Middle frontal gyrus (tissue), 1 donor: ENCODE results near the gene NCR3LG1.

Experiments used
- DNase-seq: peaks from one replicate; pipeline ENCODE4 v3.0.0-alpha.2; 2015; ENCODE audit warnings: low spot score; ENCODE audit errors: extremely low spot score

The NCR3LG1 gene

DNA sequence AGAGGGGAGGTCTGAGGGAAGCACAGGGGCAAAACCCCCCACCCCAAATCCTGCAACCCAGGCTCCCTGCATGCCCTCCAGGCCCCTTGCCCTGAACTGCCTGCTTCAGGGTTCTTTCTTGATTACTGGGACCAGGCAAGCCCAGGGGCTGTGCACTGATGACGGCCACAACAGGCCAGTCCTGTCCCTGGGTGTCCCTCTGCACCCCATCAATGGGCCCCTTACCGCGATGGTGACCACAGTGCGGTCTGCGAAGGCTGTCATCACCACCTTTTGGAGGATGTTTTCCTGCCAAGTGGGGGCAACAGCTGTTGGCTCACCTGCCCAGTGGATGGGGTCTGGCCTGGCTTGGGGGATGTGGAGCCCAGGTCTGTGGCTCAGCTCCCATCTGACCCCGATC, 41.9 kb downstream of the NCR3LG1 start:
- no peak for DNase-seq

- no peak for DNase-seq
These were observed 43.3 kb downstream of the NCR3LG1 start for GRCh38 chr11:17394743-17395390.

- DNase-seq, result no peak
These were observed 44.0 kb downstream of the NCR3LG1 start for GRCh38 chr11:17395554-17395961.

DNA sequence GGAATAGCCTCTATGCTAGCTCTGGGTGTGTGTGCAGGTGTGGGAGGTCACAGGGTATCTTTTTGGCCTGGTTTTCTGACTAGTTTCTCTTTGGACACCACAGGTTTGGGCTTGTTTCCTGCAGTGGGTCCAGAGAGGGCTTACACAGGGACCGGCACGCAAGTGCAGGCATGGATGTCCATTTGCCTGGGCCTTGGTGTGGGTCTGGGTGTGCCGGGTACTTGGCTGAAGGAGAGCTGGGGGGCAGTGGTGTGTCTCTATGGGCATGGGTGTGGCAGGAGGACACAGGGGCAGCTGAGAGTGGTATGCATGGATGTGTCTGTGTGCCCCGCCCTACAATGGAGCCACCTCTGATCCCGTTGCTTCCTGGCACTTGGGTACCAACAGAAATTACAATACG, 44.4 kb downstream of the NCR3LG1 start:
- no peak for DNase-seq

DNA sequence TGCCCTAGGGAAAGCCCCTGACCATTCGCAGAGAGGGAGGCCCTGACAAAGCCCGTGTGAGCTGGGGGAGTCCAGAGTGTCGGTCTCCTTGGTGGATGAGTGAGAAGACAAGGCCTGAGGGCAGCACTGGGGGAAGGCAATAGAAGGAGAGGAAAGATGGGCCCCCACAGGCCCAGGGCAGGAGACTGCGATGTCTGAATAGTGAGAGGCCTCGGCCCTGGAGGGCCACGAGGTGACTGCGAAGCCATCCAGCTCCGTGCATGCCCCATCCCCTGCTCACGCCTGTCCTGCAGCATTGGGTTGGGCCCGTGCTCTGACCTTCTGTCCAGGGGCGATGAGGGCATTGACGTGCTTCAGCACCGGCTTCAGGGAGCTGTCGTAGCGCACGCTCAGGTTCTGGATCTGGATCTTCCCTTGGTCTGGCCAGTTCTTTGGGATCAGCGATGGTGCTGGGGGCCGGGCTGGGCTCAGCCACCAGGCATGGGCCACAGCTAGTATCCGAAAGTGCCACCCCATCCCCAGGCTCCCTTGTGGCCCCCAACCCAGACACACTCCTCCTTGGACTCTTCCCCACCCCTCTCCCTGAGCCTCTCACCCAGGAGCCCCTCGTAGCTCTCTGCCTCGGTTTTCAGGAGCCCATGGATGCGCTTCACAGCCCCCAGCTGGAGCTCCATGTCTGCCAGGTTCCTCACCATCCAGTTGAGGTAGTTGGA, 45.2 kb downstream of the NCR3LG1 start:
- DNase-seq, result no peak

GRCh38 chr11:17397311-17398002, 45.9 kb downstream of the NCR3LG1 start:
- DNase-seq, result no peak

DNA sequence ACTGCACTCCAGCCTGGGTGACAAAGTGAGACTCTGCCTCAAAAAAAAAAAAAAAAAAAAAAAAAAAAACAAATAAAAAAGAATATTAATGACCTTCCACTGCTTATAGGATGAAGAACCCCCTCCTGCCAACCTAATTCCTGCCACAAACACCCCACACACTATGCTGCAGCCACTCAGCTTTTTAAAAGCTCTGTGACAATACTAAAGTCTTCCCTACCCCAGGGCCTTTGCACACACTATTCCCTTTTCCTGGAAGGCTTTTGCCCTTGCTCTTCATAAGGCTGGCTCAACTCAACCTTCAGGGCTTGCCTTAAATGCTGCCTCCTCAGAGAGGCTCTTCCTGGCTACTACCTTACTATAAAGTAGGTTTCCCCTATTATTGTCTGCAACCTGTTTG, 47.6 kb downstream of the NCR3LG1 start:
- DNase-seq, result no peak

DNA sequence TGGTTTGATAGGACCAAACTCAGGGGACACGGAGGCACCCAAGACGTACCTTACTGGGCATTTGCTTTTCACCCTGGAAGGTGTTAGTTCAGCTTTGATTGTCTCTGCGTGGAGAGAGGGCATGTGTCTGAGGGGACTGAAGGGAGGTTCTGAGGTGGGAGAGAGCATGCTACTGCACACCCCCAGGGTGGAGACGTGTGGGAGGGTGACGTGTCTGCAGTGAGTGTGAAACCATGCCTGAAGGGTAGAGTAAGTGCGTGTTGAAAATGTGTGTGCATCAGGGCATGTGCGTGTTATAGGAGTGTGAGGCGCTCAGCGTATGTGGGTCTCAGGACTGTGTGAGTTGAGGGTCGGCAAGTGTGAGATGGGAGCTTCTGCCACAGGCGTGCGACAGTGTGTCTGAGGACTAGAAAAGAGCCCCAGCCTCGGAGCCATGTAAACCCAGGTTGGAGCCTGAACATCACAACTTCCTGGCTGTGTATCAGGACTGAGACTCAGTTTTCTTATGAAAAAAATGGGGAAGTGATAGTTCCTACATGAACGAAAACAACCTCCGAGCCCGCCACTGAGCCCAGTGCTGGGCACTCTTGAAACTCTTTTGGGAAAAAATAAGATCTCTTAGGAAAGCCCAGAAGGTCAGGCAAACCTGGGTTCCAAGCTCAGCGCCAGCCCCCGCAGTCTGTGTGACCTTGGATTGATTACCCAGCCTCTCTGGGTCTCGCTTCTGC, 48.6 kb downstream of the NCR3LG1 start:
- DNase-seq, result no peak

DNA sequence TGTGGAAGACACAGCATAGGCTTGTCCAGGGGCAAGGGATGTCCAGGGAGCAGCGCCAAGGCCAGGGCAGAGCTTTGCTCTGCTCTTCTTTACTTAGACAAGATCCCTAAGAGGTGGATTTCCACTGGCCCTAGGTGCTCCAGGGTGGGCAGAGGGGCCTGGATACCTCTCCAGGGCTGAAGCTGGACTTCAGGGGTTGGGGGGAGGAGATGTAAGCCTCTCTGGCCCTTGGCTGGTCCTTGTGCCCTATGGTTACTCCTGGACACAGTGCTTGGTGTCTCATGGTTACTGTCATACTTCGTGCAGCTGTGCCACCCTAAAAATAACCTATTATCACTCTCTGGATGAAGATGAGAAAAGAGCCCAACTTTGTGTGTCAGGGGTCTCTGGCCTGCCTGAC, 49.7 kb downstream of the NCR3LG1 start:
- DNase-seq, result no peak

DNA sequence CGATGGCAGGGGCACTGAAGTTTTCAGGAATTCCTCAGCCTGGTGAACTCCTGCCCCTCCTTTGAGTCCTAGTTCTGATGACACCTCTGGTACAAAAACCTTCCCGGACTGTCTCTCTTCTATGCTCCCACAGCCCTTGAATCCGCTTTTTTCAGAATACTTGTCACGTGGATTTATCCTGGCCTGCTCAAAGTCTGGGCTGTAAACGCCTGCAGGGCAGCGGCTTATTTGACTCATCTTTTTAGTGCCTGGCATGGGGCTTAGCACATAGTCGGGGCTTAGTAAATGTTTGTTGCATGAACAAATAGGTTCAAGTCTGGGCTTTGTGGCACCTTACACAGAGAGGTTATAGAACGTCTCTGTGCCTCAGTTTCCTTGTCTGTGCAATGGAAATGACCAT, 50.2 kb downstream of the NCR3LG1 start:
- DNase-seq, result no peak

- DNase-seq, result no peak
These were observed 50.9 kb downstream of the NCR3LG1 start for GRCh38 chr11:17402486-17402885.

DNA sequence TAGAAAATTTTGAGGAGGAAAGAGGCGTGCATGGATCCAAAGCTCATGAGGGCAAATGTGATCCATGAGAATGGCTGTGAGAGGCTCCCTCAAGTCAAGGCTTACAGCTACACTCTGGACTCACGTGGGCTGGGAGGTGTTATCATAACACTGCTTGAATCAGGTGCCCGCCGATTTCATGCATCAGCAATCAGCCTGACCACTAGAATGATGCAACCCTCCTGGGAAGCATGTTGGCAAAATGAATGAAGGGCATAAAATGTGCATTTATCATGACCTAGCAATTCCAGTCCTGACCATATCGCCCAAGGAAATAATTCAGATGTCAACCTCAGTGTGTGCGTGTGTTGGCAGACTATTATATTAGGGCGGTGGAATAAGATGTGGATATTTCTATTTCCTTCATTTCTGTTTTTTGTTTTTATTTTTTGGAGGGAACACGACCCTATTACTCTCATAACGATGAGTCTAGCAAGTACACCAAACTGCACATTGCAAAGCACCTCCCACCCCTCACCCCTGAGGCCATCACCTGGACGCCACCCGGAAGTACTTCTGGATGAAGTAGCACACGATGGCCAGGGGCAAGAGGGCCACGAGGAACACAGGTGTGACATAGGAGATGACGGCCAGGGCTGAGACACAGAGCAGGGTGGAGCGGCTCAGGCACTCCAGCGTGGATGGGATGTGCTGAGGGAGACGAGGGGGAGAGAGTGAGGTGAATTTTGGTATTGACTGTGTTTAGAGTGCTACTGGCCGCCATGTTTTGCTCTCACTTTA, 52.6 kb downstream of the NCR3LG1 start:
- no peak for DNase-seq

- DNase-seq, result no peak
These were observed 53.8 kb downstream of the NCR3LG1 start for GRCh38 chr11:17405232-17406005.

DNA sequence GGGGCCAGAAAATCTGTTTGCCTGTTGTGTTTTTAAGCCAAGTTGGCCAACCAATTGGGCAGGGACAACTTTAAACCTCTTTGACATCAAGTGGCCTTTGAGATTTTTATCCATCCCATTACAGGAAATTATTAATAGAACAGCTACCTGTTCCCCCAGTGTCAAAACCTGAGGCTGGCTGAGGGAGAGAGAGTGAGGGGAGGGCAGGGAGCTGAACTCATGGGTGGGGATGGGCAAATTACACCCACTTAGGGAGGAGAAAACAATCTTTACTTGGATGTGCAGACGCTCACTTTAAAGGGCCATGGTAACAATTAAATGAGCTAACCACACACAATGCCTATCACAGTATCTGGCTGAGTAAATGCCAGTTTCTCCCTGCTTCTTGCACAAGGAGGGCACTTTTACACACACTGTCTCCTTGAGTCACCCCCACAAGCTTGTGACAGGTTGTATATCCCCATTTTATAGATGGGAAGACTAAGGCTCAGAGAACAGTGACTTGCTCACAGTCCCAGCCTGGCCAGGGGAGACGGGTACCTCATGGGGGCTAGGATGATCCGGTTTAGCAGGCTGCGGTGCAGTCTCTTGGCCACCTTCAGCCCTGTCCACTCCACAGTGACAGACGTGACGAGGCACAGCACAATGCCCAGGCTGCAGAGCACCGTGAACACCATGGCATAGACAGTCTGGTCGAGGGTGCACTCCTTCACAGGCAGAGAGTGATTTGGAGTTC, 54.6 kb downstream of the NCR3LG1 start:
- DNase-seq, result no peak

DNA sequence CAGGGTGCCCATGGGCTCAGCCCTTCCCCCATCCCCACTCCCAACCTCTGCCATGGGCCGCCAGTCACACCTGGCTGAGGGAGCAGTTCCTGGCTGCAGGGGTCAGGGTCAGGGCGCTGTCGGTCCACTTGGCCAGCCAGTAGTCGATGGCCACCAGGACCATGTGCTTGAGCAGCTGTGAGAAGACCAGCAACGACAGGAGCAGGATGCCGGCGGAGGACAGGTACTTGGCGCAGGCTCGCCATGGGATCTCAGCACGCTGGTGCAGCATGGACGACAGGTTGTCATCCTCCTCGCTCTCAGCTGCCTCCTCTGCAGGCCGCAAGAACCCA, 55.2 kb downstream of the NCR3LG1 start:
- DNase-seq, result no peak

- no peak for DNase-seq
These were observed 56.0 kb downstream of the NCR3LG1 start for GRCh38 chr11:17407575-17407974.

- no peak for DNase-seq
These were observed 56.4 kb downstream of the NCR3LG1 start for GRCh38 chr11:17408026-17408425.

DNA sequence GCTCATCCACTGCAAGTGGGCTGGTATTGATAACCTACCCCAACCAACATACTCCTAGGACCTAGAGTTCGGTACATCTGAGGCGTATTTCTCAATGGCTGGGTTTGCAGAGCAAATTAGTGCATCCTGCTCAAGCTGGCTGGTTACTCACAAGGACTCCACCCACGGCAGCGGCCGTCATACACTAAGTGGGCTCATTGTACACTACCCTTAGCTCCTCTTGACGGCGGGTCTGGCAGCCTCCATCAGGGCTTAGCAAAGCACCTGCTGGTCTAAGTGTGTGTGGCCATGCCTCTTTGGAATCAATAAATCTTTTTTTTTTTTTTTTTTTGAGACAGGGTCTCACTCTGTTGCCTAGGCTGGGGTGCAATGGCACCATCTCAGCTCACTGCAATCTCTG, 57.0 kb downstream of the NCR3LG1 start:
- DNase-seq, result no peak

DNA sequence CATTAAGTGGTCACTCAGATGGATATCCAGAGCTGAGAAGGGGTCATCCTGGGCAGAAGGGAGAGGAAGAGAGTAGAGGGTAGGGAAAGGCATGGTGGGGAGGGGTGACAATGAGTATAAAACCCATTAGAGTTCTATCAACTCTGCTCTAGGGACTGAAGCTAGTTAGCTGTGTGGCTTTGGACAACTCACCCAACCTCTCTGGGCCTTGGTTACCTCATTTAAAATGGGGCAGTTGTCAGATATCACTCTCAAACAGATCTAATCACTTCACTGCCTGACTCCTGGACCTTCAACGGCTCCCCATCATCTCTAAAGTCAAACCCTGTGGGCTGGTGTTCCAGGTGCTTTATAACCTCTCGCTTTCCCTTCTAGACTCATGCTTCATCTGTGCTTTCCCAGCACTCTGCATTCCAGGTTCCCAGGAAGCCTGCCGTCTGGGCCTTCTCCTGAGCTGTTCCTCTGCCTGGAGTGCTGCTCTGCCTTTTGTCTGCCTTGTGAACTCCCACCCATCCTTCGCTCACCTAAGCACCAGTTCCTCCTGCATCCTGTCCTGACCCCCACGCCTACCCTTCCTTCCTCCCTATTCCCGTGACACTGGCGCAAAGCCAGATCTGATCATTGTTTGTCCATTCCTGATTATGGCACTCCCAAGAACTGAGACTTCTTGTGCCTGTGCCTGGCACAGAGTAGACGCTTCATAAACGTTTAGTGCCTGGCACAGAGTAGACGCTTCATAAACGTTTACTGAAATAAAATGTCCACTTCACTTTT, 59.2 kb downstream of the NCR3LG1 start:
- no peak for DNase-seq
